Measurements from ENCODE around the gene DDX39A. TPM values are rescaled to one million over a fixed set of nuclear protein-coding genes. Genes with fewer than 3 reads are reported as not detected.

The DDX39A gene
- total and polyA plus RNA-seq, 2 of the 8 experiments (the other 6 are each of a cell fraction or from before 2014, with no cell fraction given): 139 TPM

DNA sequence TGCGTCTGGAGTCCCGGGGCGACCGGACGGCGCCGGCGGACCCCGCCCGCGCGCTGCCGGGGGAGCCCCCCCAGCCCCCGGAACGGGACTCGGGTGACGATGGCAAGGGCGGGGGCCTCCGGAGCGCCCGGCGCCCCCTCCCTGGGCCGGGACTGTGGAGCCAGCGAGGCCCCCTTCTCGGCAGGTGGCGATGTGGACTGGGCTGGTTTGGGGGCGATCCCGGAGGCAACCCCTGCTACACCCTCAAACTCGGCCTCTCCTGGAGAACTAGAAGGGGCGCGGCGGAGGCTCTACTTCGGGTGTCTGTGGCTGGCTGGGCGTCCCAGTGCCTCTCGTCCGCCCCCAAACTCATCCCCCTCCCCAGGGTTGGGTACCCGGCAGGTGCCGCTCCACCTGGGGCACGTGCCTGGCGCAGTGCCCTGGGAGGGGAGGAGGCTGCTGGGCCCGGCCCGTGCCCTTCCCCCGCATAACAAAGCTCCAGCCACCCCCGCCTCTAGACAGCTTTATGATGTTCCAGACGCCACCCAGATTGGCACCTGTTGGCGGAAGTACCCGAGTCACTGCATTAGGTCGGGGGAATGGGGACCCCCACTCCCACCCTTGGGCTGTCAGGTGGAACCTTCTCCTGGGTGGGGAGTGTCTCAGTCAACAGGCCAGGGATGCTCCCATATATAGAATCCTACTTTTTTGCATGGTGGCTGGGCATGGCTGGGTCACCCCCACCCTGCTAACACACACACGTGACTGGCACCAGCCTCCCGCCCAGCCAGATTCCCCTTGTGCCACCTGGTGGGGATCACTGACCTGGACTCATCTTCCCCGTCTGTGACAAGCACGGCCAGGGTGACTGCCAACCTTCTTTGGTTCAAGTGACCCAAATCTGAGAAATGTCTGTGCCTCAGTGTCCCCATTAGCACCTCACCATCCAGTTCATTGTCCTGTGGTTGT is 14.7 kb upstream of the DDX39A start:
- Histone ChIP-seq H2BK5ac (ENCODE audit: low read depth, low read length) (no peak overlapping the region), H3K4me2 (ENCODE audit: insufficient read depth in 1 of 2, low read depth in 2 of 2, low read length in 2 of 2) (peak overlapping the region; percentile 72 to 97), H3K79me2 (ENCODE audit: control insufficient read depth in 1 of 2, insufficient read depth in 2 of 2, low read length in 2 of 2) (peaks cover 0 to 35% of the 10 kb centered on the region in 2 experiments; a peak in 2 of 4 replicates), H3K4me3 (ENCODE audit: extremely low read depth in 1 of 4, insufficient read depth in 2 of 4, low read depth in 3 of 4, low read length in 4 of 4) (peak overlapping the region; percentile 54 to 96 (median 68)), H3K9ac (replicated peaks in 1 of 4; ENCODE audit: extremely low read depth in 1 of 4, low read depth in 3 of 4, low read length in 3 of 4) (peak overlapping the region in 3 of 4 experiments; percentile 29 to 93 (median 55); a peak in 5 of 7 replicates), H3K27ac (ENCODE audit: low read depth, low read length) (no peak overlapping the region), H4K8ac (ENCODE audit: extremely low read depth, insufficient read depth, low read length) (peak overlapping the region; percentile 25), H4K20me1 (replicated peaks in 1 of 2; ENCODE audit: control insufficient read depth in 1 of 2, insufficient read depth in 2 of 2, low read length in 2 of 2) (peaks cover 4 to 5% of the 10 kb centered on the region in 2 experiments), H4K5ac (ENCODE audit: insufficient read length, low read depth, low read length) (no peak overlapping the region), H2AK5ac (ENCODE audit: low read depth, low read length) (no peak overlapping the region), H3K56ac (replicated peaks; ENCODE audit: insufficient read length, low read depth, low read length) (no peak overlapping the region), H3K36me3 (ENCODE audit: control insufficient read depth in 2 of 4, insufficient read depth in 4 of 4, low read length in 3 of 4) (no peaks in the 10 kb centered on the region; a peak in 1 of 8 replicates), H2BK12ac (ENCODE audit: low read depth, low read length) (no peak overlapping the region), H3K23ac (ENCODE audit: insufficient read length) (no peak overlapping the region), H3K4me1 (replicated peaks in 1 of 4; ENCODE audit: control insufficient read depth in 3 of 4, insufficient read depth in 4 of 4, low read length in 3 of 4) (peaks cover 0 to 11% (median 3%) of the 10 kb centered on the region in 4 experiments; a peak in 5 of 7 replicates), H3K4ac (replicated peaks; ENCODE audit: insufficient read length, low read depth, low read length) (no peak overlapping the region), H4K91ac (replicated peaks; ENCODE audit: insufficient read length, low read length) (no peak overlapping the region), H3K27me3 (replicated peaks in 1 of 4; ENCODE audit: control insufficient read depth in 3 of 4, extremely low read depth in 1 of 4, insufficient read depth in 3 of 4, low read length in 3 of 4) (no peaks in the 10 kb centered on the region; a peak in 1 of 7 replicates), H2BK120ac (replicated peaks; ENCODE audit: low read depth, low read length) (no peak overlapping the region), H3K9me3 (ENCODE audit: insufficient read depth in 2 of 2, low read depth in 1 of 2, low read length in 1 of 2) (no peaks in the 10 kb centered on the region), H3K79me1 (ENCODE audit: low read depth, low read length) (peaks cover 7% of the 10 kb centered on the region), H2AFZ (ENCODE audit: low read length) (peak overlapping the region; percentile 39; the same call in 1 of the 2 replicates), H2BK15ac (ENCODE audit: low read length) (no peak overlapping the region), H3K14ac (ENCODE audit: insufficient read length) (no peak overlapping the region), H3K18ac (ENCODE audit: extremely low read depth, low read length) (no peak overlapping the region), H2BK20ac (ENCODE audit: low read length) (no peak overlapping the region), H3K23me2 (ENCODE audit: low read depth, low read length) (no peaks in the 10 kb centered on the region; the same call in 1 of the 2 replicates)
- POLR2A ChIA-PET (ENCODE audit: partially characterized antibody): interaction anchor here (1.5 kb wide), 1 partner anchor 16 kb away, joined by 3 read pairs; no protein-coding TSS in a partner anchor
- DNase-seq (ENCODE audit: low read depth in 1 of 2, low spot score in 2 of 2) (peak in 1 of 2 experiments; percentile 61), FAIRE-seq (no peak)
- 15% methylated on average over 40 of the region's 52 CpGs; no CpG with 5 or more reads in 1 of the 2 experiments for WGBS, 2 experiments (ENCODE audit: extremely low coverage in 1 of 2, insufficient coverage in 1 of 2, insufficient read length in 1 of 2, insufficient replicate concordance in 2 of 2, low coverage in 1 of 2, low lambda C conversion rate in 2 of 2, missing lambda C conversion rate in 1 of 2)
- CTCF ChIA-PET (ENCODE audit: partially characterized antibody): interaction anchor here (1.2 kb wide), 1 partner anchor 46 kb away, joined by 4 read pairs; no protein-coding TSS in a partner anchor
- TF ChIP-seq, protein P1, sequence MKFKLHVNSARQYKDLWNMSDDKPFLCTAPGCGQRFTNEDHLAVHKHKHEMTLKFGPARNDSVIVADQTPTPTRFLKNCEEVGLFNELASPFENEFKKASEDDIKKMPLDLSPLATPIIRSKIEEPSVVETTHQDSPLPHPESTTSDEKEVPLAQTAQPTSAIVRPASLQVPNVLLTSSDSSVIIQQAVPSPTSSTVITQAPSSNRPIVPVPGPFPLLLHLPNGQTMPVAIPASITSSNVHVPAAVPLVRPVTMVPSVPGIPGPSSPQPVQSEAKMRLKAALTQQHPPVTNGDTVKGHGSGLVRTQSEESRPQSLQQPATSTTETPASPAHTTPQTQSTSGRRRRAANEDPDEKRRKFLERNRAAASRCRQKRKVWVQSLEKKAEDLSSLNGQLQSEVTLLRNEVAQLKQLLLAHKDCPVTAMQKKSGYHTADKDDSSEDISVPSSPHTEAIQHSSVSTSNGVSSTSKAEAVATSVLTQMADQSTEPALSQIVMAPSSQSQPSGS (IDR thresholded peaks at IDR 0.05; ENCODE audit: low read length): no peak
- TF ChIP-seq GTF2F1 (IDR thresholded peaks at IDR 0.05; ENCODE audit: borderline replicate concordance, low read depth, low read length) (no peak), CBX8 (IDR thresholded peaks at IDR 0.05; ENCODE audit: borderline replicate concordance, low read depth, low read length) (no peak), ASH2L (IDR thresholded peaks at IDR 0.05; ENCODE audit: low read length) (peak; percentile 41), YY1 (IDR thresholded peaks at IDR 0.05; ENCODE audit: low read depth, low read length) (no peak), RFX5 (IDR thresholded peaks at IDR 0.05; ENCODE audit: borderline replicate concordance, low read depth, low read length) (no peak), PHF8 (conservative IDR thresholded peaks at IDR 0.05; ENCODE audit: low read depth, low read length) (no peak; the same call in 1 of the 2 replicates)
- TF ChIP-seq, protein P2, sequence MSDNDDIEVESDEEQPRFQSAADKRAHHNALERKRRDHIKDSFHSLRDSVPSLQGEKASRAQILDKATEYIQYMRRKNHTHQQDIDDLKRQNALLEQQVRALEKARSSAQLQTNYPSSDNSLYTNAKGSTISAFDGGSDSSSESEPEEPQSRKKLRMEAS (IDR thresholded peaks at IDR 0.05): peak; percentile 71

All from H1 (cell line).